B cell (primary cell): ENCODE data around the gene BNC2. TPM values are rescaled to one million over a fixed set of nuclear protein-coding genes. Genes with fewer than 3 reads are reported as not detected.

Source experiments
- ATAC-seq: fragments of 200-7000 bp; cut with Tn5 transposase; one replicate; pipeline ENCODE4 v1.10.0; 2021; ENCODE audit warnings: low read depth, mild to moderate bottlenecking, moderate number of reproducible peaks, moderate library complexity
- CTCF ChIA-PET: fragments of 350-600 bp; sonication (Branson Sonifier 250); formaldehyde crosslinking; loops from one replicate; lab custom pipeline; 2021; ENCODE audit warnings: antibody characterized with exemption, inconsistent platforms; lab: Charles Lee
- POLR2A ChIA-PET: fragments of 350-600 bp; sonication (Branson Sonifier 250); formaldehyde crosslinking; loops from one replicate; lab custom pipeline; 2021; ENCODE audit warnings: antibody characterized with exemption; lab: Charles Lee
- DNase-seq: peaks from one replicate; pipeline ENCODE4 v3.0.0; 2013
- H2AFZ ChIP-seq: 2 replicates; pipeline ENCODE4 v1.6.1; 2012; ENCODE audit warnings: mild to moderate bottlenecking, low read depth, low read length; ENCODE audit not compliant: insufficient read depth, poor library complexity, severe bottlenecking
- H3K27ac ChIP-seq, 2 donors: 1 replicate in 1 of 2; 2 replicates in 1 of 2; pipeline ENCODE4 v1.5.1; 2012 to 2013; ENCODE audit warnings: low read length in 2 of 2, mild to moderate bottlenecking in 2 of 2, moderate library complexity in 1 of 2
- H3K27me3 ChIP-seq, 4 experiments: fragments of 200-600 bp in 1 of 4; sonication (generic) in 1 of 4; replicated peaks in 1 of 4; 1 replicate in 2 of 4; 2 replicates in 2 of 4; pipeline versions ENCODE4 v1.6.1 to v1.7.0; 2013 to 2016; ENCODE audit warnings: low read length in 3 of 4, mild to moderate bottlenecking in 2 of 4, mixed read lengths in 1 of 4, moderate library complexity in 1 of 4; ENCODE audit not compliant: insufficient read depth in 4 of 4, control insufficient read depth in 3 of 4; ENCODE audit errors: control extremely low read depth in 1 of 4
- H3K36me3 ChIP-seq, 2 experiments: replicated peaks in 1 of 2; 1 replicate in 1 of 2; 2 replicates in 1 of 2; pipeline versions ENCODE4 v1.6.1 to v1.7.1; 2013; ENCODE audit warnings: low read length in 1 of 2; ENCODE audit not compliant: insufficient read depth in 2 of 2, control insufficient read depth in 1 of 2; ENCODE audit errors: control extremely low read depth in 1 of 2, extremely low read depth in 1 of 2
- H3K4me1 ChIP-seq, 2 donors: fragments of 200-600 bp in 1 of 2; sonication (generic) in 1 of 2; 1 replicate in 1 of 2; 2 replicates in 1 of 2; pipeline versions ENCODE4 v1.5.1 to v1.6.1; 2013 to 2017; ENCODE audit warnings: low read length in 2 of 2; ENCODE audit not compliant: control insufficient read depth in 2 of 2, insufficient read depth in 2 of 2
- H3K4me2 ChIP-seq: replicated peaks from 2 replicates; pipeline ENCODE3; 2012; ENCODE audit warnings: mild to moderate bottlenecking, low read depth, low read length; ENCODE audit not compliant: poor library complexity, severe bottlenecking
- H3K4me3 ChIP-seq, 5 experiments: fragments of 200-600 bp in 1 of 5; sonication (generic) in 1 of 5; 1 replicate in 3 of 5; 2 replicates in 2 of 5; pipeline versions ENCODE4 v1.5.1 to v1.7.0; 2011 to 2016; ENCODE audit warnings: low read length in 4 of 5, mild to moderate bottlenecking in 4 of 5, low read depth in 2 of 5, control low read depth in 1 of 5, moderate library complexity in 1 of 5; ENCODE audit not compliant: insufficient read depth in 1 of 5; ENCODE audit errors: control extremely low read depth in 1 of 5, extremely low read depth in 1 of 5
- H3K79me2 ChIP-seq: fragments of 200-600 bp; sonication (generic); one replicate; pipeline ENCODE4 v1.6.0; 2016; ENCODE audit warnings: low read length; ENCODE audit not compliant: control insufficient read depth, insufficient read depth
- H3K9ac ChIP-seq: fragments of 200-600 bp; sonication (generic); 2 replicates; pipeline ENCODE4 v1.6.1; 2017; ENCODE audit warnings: mild to moderate bottlenecking, low read length, moderate library complexity
- H3K9me3 ChIP-seq, 3 donors: one replicate each; pipeline versions ENCODE4 v1.6.1 to v1.7.1; 2013; ENCODE audit warnings: low read length in 2 of 3; ENCODE audit not compliant: control insufficient read depth in 2 of 3, insufficient read depth in 1 of 3; ENCODE audit errors: control extremely low read depth in 1 of 3
- H4K20me1 ChIP-seq: 2 replicates; pipeline ENCODE4 v1.6.0; 2012; ENCODE audit warnings: mild to moderate bottlenecking, low read length; ENCODE audit not compliant: insufficient read depth, control insufficient read depth, poor library complexity, severe bottlenecking
- H3K27ac Mint-ChIP-seq: one replicate; pipeline ENCODE4 v1.8.0; 2021; ENCODE audit warnings: mixed read lengths
- H3K27me3 Mint-ChIP-seq: one replicate; pipeline ENCODE4 v1.8.0; 2021; ENCODE audit warnings: mixed read lengths
- H3K4me1 Mint-ChIP-seq: one replicate; pipeline ENCODE4 v1.8.0; 2021; ENCODE audit warnings: mixed read lengths
- H3K4me3 Mint-ChIP-seq: one replicate; pipeline ENCODE4 v1.8.0; 2021; ENCODE audit warnings: mixed read lengths
- H3K9me3 Mint-ChIP-seq: one replicate; pipeline ENCODE4 v1.8.0; 2022; ENCODE audit warnings: mixed read lengths; ENCODE audit not compliant: insufficient read depth
- CTCF ChIP-seq: fragments of 200-600 bp; IDR thresholded peaks from one replicate; pipeline ENCODE4 v1.8.0; 2022; ENCODE audit warnings: antibody characterized with exemption, mild to moderate bottlenecking
- EZH2 ChIP-seq: IDR thresholded peaks from 2 replicates; pipeline ENCODE4 v1.6.1; 2012; ENCODE audit warnings: borderline replicate concordance, low read depth, mild to moderate bottlenecking, moderate library complexity, low read length; ENCODE audit not compliant: insufficient read depth, poor library complexity, severe bottlenecking
- WGBS: methylation state at CpG from one replicate; pipeline ENCODE4 v1.1.5; 2013; ENCODE audit warnings: missing lambda C conversion rate; ENCODE audit not compliant: insufficient coverage; 5-methylcytosine and 5-hydroxymethylcytosine counted together
- intact Hi-C: fragments of 100-400 bp; cut with micrococcal nuclease; formaldehyde crosslinking; loops from one replicate; pipeline ENCODE4 v1.10.0; 2022
- polyA plus RNA-seq: library from polyadenylated mRNA; depleted of rRNA; stranded (reverse); fragments of >200 nt; gene quantifications from 2 replicates; pipeline ENCODE4 v1.2.3, GENCODE V29; 2012
- total RNA-seq, 2 donors: library from RNA; stranded (reverse); fragments of 120-200 nt in 1 of 2; gene quantifications; 1 replicate in 1 of 2; 2 replicates in 1 of 2; pipeline versions ENCODE4 v1.2.3 to v1.2.4, GENCODE V29; 2013 to 2022

Gene BNC2
- total and polyA plus RNA-seq, 2 donors (not counting 1 experiment from before 2014, with no cell fraction given): 0.01 TPM; not detected in 1

- no peaks in the 10 kb centered on the region for H3K79me2 ChIP-seq
- no peak overlapping the region for H3K27ac ChIP-seq
- no peaks in the 10 kb centered on the region for H3K4me1 ChIP-seq
- CTCF ChIA-PET: no interaction called here
- H2AFZ ChIP-seq: no peak overlapping the region
- TF ChIP-seq CTCF: no peak
- H3K4me3 Mint-ChIP-seq: no peak overlapping the region
- DNase-seq (no peak), ATAC-seq (no peak)
- H3K9me3 ChIP-seq: peaks cover 0 to 3% (median 0%) of the 10 kb centered on the region in 3 donors
- H3K9ac ChIP-seq: no peak overlapping the region
- H3K27me3 ChIP-seq: peaks cover 0 to 3% (median 1%) of the 10 kb centered on the region in 4 experiments
- no peaks in the 10 kb centered on the region for H3K9me3 Mint-ChIP-seq
- H3K4me3 ChIP-seq: no peak overlapping the region
- intact Hi-C loops: no loop called here
- H3K4me1 Mint-ChIP-seq: no peaks in the 10 kb centered on the region
- H3K4me2 ChIP-seq: no peak overlapping the region
- no peak overlapping the region for H3K27ac Mint-ChIP-seq
- 79% methylated on average over 1 of the region's 8 CpGs for WGBS
- H4K20me1 ChIP-seq: no peaks in the 10 kb centered on the region
- no peaks in the 10 kb centered on the region for H3K36me3 ChIP-seq
- POLR2A ChIA-PET: no interaction called here
- peaks cover 13% of the 10 kb centered on the region for H3K27me3 Mint-ChIP-seq
These were observed 45.7 kb downstream of the BNC2 start for GRCh38 chr9:16824545-16825330.

DNA sequence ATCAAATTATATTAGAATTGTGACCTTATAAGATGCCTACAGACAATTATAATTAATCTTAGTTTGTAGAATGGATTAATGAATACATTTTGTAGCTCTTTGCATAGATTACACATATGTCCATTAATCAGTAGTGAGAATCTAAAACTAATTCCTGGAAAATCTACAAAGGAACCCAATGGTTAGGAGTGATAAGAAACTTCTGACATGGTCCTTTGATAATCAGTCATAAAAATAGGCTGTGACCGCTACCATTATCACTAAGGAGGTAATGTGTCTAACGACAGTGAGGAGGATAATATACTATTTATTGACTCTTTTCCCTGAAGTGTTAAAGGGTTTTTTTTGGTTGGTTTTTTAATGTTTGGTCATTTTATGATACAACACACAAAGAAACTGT lies 46.6 kb downstream of the BNC2 start:
- CTCF ChIA-PET: no interaction called here
- Histone ChIP-seq H3K27me3 (peaks cover 0 to 3% (median 1%) of the 10 kb centered on the region in 4 experiments), H3K9ac (no peak overlapping the region), H3K36me3 (no peaks in the 10 kb centered on the region), H3K4me2 (no peak overlapping the region), H3K9me3 (peaks cover 0 to 3% (median 0%) of the 10 kb centered on the region in 3 donors), H3K4me3 (no peak overlapping the region), H3K27ac (no peak overlapping the region), H3K79me2 (no peaks in the 10 kb centered on the region), H3K4me1 (no peaks in the 10 kb centered on the region), H2AFZ (no peak overlapping the region), H4K20me1 (no peaks in the 10 kb centered on the region)
- Mint-ChIP-seq H3K27me3 (peaks cover 13% of the 10 kb centered on the region), H3K27ac (no peak overlapping the region), H3K4me1 (no peaks in the 10 kb centered on the region), H3K4me3 (no peak overlapping the region), H3K9me3 (no peaks in the 10 kb centered on the region)
- POLR2A ChIA-PET: no interaction called here
- DNase-seq: no peak
- intact Hi-C loops: no loop called here
- ATAC-seq: no peak
- TF ChIP-seq CTCF: no peak
- TF ChIP-seq EZH2: no peak
- WGBS: no CpG with 5 or more reads among the region's 2 CpGs
